Activated CD4-positive, alpha-beta T cell treated with anti-CD3 and anti-CD28 coated beads for 1 hour (primary cell): ENCODE data around the gene MAG.

ENCODE experiments used
- DNase-seq: peaks from one replicate; pipeline ENCODE4 v3.0.0-alpha.2; 2020

MAG gene

DNA sequence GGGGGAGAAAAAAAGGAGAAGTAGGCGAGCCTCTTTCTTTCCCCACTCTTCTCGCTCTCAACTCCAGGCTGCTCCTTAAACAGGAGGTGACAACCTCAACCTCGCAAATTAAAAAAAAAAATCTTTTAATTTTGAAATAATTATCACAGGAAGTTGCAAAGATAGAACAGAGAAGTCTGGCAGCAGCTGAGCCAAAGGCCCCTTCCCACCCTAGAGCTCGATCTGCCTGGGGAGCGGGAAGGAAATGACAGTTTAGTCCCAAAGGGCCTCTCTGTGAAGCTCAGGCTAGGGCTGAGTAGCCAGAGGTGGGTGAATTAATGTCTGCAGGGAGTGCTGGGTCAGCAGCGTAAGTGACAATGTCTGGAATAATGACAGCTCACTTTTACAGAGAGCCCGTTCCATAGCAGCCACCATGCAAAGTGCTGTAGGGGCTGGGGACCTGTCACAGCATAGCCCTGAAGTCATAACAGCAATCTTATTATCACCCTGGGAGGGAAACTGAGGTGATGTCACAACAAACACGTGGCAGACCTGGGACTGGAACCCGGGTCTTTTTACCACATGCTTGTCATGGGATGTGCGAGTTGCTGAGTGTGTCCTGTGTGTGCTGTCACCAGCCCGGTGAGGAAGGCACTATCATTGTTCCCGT lies 28.2 kb downstream of the MAG start:
- no peak for DNase-seq

DNA sequence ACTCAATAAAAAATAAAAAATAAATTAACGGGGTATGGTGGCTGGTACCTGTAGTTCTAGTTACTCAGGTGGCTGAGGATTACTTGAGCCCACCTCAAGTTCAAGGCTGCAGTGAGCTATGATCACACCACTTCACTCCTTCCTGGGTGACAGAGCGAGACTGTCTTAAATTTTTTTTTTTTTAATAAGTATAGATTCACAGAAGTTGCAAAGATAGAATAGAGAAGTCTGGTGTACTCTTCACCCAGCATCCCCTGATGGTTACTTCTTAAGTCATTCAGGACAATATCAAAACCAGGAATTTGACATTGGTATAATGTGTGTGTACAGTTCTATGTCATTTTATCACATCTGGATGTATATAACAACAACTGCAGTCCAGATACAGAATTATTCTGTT lies 29.3 kb downstream of the MAG start:
- DNase-seq = no peak

DNA sequence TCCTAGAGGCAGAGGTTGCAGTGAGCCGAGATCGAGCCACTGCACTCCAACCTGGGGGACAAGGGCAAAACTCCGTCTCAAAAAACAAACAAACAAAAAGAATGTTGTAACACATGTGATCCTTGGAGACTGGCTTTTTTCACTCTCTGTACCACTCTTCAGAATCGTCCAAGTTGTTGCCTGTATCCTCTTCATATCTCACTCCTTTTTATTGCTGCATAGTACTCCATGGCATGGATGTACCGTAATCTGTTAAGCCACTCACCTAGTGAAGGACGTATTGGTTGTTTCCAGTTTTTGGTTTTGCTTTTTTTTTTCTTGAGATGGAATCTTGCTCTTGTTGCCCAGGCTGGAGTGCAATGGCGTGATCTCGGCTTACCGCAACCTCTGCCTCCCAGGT lies 30.1 kb downstream of the MAG start:
- no peak for DNase-seq

DNA sequence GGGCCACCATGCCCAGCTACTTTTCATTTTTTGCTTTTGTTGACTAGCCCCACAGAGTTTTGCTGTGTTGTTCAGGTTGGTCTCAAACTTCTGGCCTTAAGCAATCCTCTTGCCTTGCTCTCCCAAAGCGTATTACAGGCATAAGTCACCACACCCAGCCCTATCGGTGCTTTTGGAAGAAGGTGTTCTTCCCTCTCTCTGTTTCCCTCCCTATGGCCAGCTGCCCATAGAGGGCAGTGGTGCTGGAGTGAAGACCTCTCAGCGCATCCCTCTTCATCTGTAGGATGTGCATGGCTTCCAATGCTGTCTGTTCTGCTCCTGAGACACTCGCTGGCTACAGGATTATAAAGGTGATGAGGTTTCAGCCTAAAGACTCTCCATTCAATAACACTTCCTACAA lies 35.7 kb downstream of the MAG start:
- DNase-seq = no peak

DNA sequence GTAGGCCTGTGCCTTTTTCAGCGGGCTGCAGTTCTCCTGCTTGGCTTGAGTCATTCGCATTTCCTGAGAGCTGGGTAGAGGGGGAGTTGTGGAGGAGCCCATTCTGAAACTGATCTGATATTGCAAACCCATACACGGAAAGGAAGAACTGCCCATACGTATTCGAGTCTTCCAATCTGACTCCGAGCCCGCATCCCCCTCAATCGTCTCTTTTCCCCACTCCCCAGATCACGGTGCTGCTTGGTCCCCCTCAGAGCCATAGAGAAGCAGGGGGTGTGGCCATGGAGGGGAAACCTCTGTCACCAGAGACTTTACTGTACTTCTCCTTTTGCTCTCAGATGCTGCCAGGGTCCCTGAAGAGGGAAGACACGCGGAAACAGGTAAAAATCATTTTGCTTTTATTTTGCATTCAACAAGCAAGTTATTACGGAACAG lies 36.9 kb downstream of the MAG start, which contains the start of gene CD22:
Gene CD22 (plus strand): TSS at position 337 of the 435 bp plus-strand sequence. CDS start 2,854 bp downstream, outside the sequence.
- DNase-seq = no peak

DNA sequence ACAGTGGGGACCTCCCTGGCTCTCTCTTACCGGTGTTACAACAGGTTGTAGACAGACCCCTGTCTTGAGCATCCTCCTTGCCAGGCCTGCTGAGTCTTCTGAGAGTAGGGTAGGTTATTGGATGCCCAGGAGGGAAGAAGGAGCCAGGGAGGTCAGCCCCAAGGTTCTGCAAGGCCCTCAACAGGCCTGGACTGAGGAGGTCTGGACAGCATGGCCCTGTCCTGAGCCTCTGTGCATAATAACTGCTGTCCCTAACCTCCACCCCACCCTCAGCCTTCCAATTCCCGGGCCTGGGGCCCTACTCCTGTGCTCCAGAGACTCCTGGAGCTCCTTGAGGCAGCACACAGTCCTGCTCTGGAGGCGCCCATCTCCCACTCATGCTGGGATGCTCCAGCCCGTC lies 37.4 kb downstream of the MAG start:
- no peak for DNase-seq

DNA sequence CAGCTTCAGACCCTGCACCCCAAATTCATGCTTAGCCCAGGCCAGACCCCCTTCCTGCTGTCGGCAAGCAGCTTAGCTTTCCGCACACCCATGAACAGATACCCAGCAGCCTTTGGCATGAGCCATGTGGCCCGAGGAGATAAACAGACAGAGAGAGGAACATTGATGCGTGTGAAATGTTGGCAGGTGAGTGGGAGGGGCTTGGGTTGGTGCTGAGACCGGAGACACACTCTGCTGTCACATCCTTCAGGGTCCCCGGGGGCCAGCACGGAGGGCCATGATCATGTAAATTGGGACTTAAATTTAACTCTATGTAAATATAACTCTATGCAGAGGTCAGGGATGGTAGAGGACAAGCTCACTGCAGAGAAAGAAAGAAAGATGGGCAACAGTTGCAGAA lies 38.5 kb downstream of the MAG start:
- DNase-seq = no peak

DNA sequence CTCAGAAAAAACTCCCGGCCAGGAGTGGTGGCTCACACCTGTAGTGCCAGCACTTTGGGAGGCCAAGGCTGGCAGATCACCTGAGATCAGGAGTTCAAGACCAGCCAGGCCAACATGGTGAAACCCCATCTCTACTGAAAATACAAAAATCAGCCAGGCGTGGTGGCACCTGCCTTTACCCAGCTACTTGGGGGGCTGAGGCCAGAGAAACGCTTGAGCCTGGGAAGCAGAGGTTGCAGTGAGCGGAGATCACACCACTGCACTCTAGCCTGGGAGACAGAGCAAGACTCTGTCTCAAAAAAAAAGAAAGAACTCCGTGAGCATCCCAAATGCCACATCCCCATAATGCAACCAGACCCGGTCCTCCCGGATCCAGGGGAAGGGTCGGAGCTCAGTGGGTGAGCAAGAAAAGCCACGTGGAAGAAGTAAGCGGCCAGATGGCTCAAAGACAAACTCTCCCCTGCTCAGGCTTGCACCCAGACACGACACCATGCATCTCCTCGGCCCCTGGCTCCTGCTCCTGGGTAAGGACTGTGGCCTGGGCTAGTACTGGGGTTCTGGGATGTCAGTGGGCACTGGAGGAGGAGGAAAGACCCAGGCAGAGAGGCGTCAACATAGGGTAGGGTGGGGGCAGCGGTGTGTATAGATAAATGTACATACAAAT lies 39.7 kb downstream of the MAG start:
- DNase-seq = no peak

DNA sequence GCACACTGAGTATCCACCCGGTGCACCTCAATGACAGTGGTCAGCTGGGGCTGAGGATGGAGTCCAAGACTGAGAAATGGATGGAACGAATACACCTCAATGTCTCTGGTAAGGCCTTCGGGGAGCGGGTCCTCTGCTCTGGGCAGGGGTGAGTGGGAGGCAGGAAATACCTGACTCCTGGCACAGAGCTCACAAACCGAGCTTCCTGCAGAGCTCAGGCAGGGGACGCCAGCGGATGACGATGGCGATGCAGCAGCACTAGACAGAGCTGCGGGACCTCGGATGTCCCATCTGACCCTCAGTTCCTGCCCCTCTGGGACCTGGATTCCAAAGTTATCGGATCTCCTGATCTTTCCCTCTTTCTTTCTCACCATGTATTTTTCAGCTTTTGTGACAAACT lies 40.9 kb downstream of the MAG start:
- no peak for DNase-seq

DNA sequence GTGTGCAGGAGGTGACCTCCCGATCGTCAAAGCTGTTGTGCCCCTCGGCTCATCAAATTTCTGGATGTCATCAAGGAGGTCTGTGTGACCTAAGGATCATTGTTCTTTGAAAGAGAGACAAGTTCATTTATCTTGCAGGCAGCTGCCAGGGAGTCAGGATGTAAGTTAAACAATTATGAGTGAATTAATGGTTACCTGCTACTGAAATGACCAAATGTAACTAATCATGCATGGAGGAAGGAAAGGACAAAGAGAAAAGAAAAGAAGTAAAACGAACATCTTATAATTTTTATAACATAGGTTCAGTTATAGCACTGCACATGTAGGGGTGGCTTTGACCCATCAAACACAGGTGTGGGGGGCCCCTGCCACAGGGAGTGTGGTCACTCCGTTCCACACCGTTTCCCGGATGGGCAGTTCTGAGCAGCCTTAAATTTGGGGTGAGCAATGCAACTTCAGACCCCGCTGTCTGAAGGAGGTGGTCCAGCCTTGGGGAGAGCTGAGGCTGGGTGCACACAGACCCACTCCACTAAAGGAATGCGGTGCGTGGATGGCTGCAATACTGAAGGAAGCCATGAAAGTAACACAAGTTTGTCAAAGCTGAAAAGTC lies 42.3 kb downstream of the MAG start:
- DNase-seq = no peak

DNA sequence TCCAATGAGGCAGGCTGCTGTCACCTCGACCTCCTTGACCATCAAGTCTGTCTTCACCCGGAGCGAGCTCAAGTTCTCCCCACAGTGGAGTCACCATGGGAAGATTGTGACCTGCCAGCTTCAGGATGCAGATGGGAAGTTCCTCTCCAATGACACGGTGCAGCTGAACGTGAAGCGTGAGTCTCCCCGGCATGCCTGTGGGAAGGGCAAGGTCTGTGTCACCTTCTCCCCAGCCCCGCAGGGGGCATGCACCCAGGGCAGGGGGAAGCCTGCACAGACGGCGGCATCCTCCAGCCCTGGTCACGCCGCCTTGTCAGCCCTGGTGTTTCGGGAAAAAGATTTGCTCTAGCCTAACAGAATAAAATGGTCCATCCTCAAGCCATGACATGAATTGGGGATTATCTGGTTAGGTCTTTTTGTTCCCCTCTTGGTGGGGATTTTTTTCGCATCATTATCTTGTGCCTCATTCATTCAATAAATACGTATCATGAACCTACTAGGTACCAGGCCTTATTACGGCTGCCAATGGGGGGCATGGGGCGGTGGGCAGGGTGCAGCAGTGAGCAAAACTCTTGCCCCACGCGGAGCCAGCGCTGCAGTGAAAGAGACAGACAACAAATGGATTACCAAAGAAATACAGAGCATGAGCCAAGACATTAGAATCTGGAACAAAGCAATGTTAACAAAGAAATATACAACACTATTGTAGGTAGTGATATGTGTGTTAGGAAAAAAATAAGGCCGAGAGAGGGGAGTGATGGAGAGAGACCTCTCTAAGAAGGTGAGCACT lies 44.4 kb downstream of the MAG start:
- no peak for DNase-seq

DNA sequence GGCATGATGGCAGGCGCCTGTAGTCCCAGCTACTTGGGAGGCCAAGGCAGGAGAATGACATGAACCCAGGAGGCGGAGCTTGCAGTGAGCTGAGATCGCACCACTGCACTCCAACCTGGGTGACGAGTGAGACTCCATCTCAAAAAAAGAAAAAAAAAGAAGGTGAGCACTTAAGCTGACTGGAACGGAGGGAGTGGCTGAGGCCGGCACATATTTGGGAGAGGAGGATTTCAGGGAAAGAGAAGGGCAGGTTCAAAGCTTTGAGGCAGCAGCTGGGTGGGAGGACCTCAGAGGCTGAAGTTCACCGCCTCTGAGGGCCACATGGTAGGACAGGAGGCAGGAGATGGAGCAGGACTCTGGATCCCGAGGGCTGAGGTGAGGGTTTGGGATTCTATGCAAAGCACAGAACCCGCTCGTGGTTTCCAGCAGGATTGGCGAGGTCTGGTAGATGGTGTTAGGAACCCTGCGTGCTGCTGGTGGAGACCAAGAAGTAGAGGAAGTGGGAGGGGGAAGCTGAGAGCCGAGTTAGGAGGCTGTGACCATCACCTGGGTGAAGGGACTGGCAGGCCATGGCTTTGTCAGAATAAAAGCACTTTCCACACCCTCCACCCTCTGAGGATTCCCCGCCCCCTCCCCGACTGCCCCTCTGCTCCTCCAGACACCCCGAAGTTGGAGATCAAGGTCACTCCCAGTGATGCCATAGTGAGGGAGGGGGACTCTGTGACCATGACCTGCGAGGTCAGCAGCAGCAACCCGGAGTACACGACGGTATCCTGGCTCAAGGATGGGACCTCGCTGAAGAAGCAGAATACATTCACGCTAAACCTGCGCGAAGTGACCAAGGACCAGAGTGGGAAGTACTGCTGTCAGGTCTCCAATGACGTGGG lies 45.4 kb downstream of the MAG start:
- DNase-seq = no peak

DNA sequence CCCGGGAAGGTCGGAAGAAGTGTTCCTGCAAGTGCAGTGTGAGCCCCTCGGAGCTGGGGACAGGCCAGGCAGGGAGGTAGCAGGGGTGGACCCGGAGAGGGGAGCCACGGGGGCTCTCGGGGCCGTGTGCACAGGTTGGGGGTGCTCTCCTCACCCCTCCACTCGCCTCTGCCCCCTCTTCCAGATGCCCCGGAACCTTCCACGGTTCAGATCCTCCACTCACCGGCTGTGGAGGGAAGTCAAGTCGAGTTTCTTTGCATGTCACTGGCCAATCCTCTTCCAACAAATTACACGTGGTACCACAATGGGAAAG lies 46.0 kb downstream of the MAG start:
- DNase-seq = no peak

DNA sequence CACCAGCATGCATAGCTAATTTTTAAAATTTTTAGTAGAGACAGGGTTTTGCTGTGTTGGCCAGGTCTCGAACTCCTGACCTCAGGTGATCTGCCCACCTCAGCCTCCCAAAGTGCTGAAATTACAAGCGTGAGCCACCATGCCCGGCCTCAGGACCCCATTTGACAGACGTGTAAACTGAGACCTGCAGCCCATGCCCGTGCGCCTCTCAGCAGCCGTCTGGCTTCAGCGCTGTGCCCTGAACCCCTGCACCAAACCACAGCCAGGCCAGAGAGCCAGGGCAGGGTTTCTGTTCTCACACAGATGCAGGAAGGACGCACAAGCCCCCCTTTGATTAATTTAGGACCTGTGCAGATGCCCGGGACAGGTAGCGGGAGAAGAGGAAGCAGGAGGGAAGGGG lies 48.5 kb downstream of the MAG start:
- DNase-seq = no peak

DNA sequence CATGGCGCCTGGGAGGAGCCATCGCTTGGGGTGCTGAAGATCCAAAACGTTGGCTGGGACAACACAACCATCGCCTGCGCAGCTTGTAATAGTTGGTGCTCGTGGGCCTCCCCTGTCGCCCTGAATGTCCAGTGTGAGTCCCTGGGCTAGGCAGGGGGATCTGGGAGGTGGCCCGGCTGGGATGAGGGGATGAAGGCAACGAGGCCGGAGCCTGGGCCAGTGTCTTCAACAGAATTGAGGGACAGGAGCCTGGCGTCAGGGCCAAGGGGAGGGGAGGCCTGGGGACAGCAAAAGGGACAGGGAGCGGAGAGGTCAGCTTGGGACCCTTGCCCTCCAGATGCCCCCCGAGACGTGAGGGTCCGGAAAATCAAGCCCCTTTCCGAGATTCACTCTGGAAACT lies 49.0 kb downstream of the MAG start:
- no peak for DNase-seq

DNA sequence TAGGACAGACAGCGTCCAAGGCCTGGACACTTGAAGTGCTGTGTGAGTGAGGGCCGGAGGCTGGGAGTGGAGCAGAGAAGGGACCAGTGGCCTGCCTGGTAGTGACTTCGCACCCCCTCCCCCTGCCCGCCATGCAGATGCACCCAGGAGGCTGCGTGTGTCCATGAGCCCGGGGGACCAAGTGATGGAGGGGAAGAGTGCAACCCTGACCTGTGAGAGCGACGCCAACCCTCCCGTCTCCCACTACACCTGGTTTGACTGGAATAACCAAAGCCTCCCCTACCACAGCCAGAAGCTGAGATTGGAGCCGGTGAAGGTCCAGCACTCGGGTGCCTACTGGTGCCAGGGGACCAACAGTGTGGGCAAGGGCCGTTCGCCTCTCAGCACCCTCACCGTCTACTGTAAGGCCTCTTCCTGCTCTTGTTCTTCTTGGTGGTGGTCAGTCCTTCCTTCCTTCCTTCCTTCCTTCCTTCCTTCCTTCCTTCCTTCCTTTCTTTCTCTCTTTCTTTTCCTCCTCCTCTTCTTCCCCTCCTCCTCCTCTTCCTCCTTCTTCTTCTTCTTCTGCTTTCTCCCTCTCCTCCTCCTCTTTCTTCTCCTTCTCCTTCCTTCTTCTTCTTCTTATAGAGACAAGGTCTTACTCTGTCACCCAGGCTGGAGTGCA lies 49.7 kb downstream of the MAG start:
- DNase-seq = no peak

DNA sequence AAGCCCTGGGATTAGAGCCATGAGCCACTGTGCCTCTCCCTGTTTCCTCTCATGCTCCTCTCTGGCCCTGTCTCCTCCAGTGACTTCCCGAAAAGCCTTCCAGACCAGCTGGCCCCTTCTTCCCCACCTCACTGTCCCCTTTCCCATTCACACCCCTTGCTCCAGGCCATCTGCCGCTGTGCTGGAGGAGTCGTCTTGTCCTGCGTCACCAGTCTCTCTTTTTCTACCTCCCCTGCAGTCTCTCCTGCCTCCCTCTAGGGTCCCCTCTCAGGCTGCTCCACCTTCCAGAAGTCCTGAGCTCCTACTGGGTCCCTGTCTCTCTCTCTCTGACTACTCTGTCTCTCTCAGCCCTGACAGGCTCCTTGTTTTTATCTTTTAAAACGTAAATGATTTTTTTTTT lies 50.5 kb downstream of the MAG start:
- DNase-seq = no peak

DNA sequence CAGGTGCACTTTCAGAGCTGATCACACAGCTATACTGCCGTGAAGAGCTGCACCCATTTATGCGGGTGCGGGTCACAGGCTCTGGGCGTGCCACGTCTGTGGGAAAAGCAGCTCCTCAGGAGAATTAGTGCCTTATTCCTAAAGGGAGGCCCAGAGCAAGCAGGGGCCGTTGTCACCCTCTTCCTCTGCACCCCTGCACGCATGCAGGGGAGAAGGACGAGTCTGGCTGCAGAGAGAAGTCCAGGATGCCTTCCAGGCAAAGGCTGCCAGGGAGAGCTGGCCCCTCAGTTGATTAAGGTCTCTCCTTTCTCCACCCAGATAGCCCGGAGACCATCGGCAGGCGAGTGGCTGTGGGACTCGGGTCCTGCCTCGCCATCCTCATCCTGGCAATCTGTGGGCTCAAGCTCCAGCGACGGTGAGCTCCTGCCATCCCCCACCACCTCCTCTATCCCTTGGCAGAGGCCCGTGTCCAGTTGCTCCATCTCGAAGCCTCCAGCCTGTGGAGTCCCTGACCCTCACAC lies 52.6 kb downstream of the MAG start:
- DNase-seq = no peak

DNA sequence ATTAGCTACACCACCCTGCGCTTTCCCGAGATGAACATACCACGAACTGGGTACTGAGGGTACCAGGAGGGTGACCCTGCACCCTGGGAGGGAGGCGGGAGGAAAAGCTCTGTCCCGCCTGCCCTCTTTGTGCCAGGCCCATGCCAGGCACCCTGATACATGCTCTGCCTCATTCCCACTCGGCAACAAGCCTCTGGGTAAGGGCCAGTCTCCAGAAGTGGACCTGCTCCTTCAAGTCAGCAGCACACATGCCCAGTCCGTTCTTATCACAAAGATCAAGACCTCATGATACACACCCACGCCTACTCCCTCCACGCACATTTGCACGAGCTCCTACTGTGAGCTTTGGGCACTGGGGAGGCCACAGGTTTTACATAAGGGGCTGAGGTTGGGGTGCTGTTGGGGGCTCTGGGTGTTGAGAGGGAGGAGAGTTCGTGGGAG lies 53.7 kb downstream of the MAG start:
- DNase-seq = no peak

DNA sequence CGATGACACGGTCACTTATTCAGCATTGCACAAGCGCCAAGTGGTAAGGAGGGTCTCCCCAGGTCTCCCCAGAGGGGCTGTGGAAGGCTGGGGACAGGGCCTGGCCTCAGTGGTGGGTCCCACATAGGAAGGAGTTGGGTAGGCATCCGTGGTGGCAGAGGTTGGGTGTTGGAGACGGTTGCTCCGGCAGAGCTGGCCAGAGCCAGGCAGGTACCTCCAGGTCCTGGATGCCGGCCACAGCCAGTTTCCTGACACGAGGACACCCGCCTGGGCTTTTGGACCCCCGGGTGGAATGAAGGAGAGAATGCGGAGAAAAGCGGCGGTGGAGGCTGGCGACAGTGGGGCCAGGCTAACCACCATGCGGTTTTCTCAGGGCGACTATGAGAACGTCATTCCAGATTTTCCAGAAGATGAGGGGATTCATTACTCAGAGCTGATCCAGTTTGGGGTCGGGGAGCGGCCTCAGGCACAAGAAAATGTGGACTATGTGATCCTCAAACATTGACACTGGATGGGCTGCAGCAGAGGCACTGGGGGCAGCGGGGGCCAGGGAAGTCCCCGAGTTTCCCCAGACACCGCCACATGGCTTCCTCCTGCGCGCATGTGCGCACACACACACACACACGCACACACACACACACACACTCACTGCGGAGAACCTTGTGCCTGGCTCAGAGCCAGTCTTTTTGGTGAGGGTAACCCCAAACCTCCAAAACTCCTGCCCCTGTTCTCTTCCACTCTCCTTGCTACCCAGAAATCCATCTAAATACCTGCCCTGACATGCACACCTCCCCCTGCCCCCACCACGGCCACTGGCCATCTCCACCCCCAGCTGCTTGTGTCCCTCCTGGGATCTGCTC lies 54.5 kb downstream of the MAG start:
- peak; percentile 47 for DNase-seq
